ENCODE measurements around the gene CUL5. TPM values are rescaled to one million over a fixed set of nuclear protein-coding genes. Genes with fewer than 3 reads are reported as not detected.

CUL5 gene
- total RNA-seq, 4 donors from 2014 or later = 40.6 to 83.5 (median 66.5) TPM

DNA sequence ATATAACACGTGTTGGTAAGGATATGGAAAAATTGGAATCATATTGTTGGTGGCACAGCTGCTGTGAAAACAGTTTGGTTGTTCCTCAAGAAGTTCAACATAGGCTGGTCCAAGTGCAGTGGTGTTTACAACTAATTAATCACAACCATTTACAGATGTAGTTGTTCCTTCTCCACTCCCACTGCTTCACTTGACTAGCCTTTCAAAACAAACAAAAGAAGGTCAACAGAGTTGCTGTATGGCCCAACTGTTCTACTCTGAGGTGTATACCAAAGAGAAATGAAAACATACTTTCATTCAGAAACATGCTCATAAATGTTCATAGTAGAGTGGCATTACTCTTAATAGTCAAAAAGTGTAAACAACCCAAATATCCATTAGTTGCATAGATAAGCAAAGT is 76.1 kb downstream of the CUL5 start:
- no peak for ATAC-seq
- DNase-seq = no peak
- no peak overlapping the region for H3K4me3 ChIP-seq
- H3K9me3 ChIP-seq = no peaks in the 10 kb centered on the region
- H3K27ac ChIP-seq = no peak overlapping the region
- no peaks in the 10 kb centered on the region for H3K27me3 ChIP-seq
- in situ Hi-C loops (cut with MboI; ENCODE audit: low sequenced_read_pairs in 4 of 4) = no loop called here
- H3K36me3 ChIP-seq = peaks cover 0 to 13% of the 10 kb centered on the region in 2 donors
- TF ChIP-seq POLR2A (IDR thresholded peaks at IDR 0.05) = no peak
- TF ChIP-seq, protein P1, sequence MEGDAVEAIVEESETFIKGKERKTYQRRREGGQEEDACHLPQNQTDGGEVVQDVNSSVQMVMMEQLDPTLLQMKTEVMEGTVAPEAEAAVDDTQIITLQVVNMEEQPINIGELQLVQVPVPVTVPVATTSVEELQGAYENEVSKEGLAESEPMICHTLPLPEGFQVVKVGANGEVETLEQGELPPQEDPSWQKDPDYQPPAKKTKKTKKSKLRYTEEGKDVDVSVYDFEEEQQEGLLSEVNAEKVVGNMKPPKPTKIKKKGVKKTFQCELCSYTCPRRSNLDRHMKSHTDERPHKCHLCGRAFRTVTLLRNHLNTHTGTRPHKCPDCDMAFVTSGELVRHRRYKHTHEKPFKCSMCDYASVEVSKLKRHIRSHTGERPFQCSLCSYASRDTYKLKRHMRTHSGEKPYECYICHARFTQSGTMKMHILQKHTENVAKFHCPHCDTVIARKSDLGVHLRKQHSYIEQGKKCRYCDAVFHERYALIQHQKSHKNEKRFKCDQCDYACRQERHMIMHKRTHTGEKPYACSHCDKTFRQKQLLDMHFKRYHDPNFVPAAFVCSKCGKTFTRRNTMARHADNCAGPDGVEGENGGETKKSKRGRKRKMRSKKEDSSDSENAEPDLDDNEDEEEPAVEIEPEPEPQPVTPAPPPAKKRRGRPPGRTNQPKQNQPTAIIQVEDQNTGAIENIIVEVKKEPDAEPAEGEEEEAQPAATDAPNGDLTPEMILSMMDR (IDR thresholded peaks at IDR 0.05 in 4 of 5, conservative IDR thresholded peaks at IDR 0.05 in 1 of 5) = no peak
- intact Hi-C loops (cut with DNase I; ENCODE audit: low total_unique reads) = no loop called here
- no peaks in the 10 kb centered on the region for H3K4me1 ChIP-seq

- H3K4me3 ChIP-seq = no peak overlapping the region
- no peak for TF ChIP-seq POLR2A (IDR thresholded peaks at IDR 0.05)
- TF ChIP-seq, protein P1 (IDR thresholded peaks at IDR 0.05 in 4 of 5, conservative IDR thresholded peaks at IDR 0.05 in 1 of 5) = no peak
- intact Hi-C loops (cut with DNase I; ENCODE audit: low total_unique reads) (no loop called here), in situ Hi-C loops (cut with MboI; ENCODE audit: low sequenced_read_pairs in 4 of 4) (no loop called here)
- no peaks in the 10 kb centered on the region for H3K4me1 ChIP-seq
- H3K27ac ChIP-seq = no peak overlapping the region
- ATAC-seq = no peak
- DNase-seq = no peak
- H3K27me3 ChIP-seq = no peaks in the 10 kb centered on the region
- peaks cover 0 to 9% of the 10 kb centered on the region in 2 donors for H3K36me3 ChIP-seq
- no peaks in the 10 kb centered on the region for H3K9me3 ChIP-seq
These were observed 77.0 kb downstream of the CUL5 start for GRCh38 chr11:108085672-108086071.

- no peak for DNase-seq
- Histone ChIP-seq H3K36me3 (peaks cover 0 to 24% of the 10 kb centered on the region in 2 donors), H3K4me1 (peaks cover 0 to 6% of the 10 kb centered on the region in 2 donors), H3K4me3 (no peak overlapping the region), H3K27ac (no peak overlapping the region), H3K27me3 (no peaks in the 10 kb centered on the region), H3K9me3 (no peaks in the 10 kb centered on the region)
- ATAC-seq = no peak
- in situ Hi-C loops (cut with MboI; ENCODE audit: low sequenced_read_pairs in 4 of 4) (no loop called here), intact Hi-C loops (cut with DNase I; ENCODE audit: low total_unique reads) (no loop called here)
- TF ChIP-seq POLR2A (IDR thresholded peaks at IDR 0.05) = no peak
- TF ChIP-seq, protein P1 (IDR thresholded peaks at IDR 0.05 in 4 of 5, conservative IDR thresholded peaks at IDR 0.05 in 1 of 5) = no peak
These were observed 83.4 kb downstream of the CUL5 start for GRCh38 chr11:108092134-108092533.

- in situ Hi-C loops (cut with MboI; ENCODE audit: low sequenced_read_pairs in 4 of 4) = no loop called here
- Histone ChIP-seq H3K36me3 (peaks cover 0 to 36% of the 10 kb centered on the region in 2 donors), H3K27me3 (no peaks in the 10 kb centered on the region), H3K9me3 (no peaks in the 10 kb centered on the region), H3K27ac (no peak overlapping the region), H3K4me3 (no peak overlapping the region), H3K4me1 (peaks cover 0 to 6% of the 10 kb centered on the region in 2 donors)
- intact Hi-C loops (cut with DNase I; ENCODE audit: low total_unique reads) = no loop called here
- DNase-seq = no peak
- ATAC-seq = no peak
- TF ChIP-seq, protein P1 (IDR thresholded peaks at IDR 0.05 in 4 of 5, conservative IDR thresholded peaks at IDR 0.05 in 1 of 5) = no peak
- no peak for TF ChIP-seq POLR2A (IDR thresholded peaks at IDR 0.05)
These were observed 84.6 kb downstream of the CUL5 start for GRCh38 chr11:108093128-108093904.

All from gastrocnemius medialis (tissue), 4 donors.